OCI-M1 (cell line): ENCODE measurements around the gene C4orf33.
"Not testable (repeated sequence)": the region's sequence is repeated elsewhere in the genome, so short reads cannot be mapped to it uniquely, and the experiment has no call there.

ENCODE experiments used
- DNase-seq: peaks from one replicate; lab custom pipeline; 2025; lab: John Stamatoyannopoulos, UW

C4orf33 gene, protein sequence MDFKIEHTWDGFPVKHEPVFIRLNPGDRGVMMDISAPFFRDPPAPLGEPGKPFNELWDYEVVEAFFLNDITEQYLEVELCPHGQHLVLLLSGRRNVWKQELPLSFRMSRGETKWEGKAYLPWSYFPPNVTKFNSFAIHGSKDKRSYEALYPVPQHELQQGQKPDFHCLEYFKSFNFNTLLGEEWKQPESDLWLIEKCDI

DNA sequence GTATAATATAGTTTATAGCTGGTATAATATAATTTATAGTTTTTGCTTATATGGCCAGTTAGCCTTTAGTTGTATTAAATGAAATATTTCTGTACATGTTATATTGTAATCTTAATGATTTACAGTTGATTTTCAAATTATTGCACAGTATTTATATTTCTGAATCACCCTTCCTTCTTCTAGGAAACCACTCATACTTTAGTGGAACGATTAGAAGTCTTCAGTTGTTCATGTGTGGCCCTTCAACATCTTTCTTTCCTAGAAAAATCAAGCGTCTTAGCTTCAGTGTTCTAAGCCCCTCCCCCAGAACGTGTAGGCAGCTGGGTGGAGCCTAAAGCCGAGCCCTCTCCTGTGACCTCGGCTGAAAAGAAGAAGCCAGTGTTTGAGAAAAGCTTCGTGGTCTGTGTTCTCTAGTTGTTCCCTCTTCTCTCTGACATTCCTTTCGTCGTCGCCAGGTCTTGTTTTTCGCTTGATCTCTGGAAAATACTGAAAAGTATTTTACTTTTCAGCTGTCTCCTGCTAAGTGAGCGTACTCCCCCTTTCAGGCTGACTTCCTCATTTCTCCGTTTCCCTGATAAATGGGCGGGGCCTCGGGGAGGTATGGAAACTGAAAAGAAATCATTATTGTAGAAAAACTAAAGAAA, at the start of gene C4orf33:
Gene C4orf33 (plus strand): TSS at position 342 of the 644 bp plus-strand sequence. CDS start 6,459 bp downstream, outside the sequence.
- DNase-seq: peak; percentile 98

- no peak for DNase-seq
These were observed 36.9 kb upstream of the C4orf33 start for GRCh38 chr4:129059028-129059427.

DNA sequence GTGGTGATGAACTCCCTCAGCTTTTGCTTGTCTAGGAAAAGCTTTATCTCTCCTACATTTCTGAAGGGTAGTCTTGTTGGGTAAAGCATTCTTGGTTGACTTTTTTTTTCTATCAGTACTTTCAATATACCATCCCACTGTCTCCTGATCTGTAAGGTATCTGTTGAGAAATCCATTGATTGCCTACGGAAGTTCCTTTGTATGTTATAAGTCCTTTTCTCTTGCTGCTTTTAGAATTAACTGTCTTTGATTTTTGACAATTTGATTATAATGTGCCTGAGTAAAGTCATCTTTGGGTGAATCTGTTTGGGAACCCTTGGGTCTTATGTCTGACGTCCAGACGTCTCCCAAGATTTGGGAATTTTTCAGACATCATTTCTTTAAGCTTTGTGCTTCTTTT, 33.4 kb upstream of the C4orf33 start:
- no peak for DNase-seq

GRCh38 chr4:129063640-129064039, 32.3 kb upstream of the C4orf33 start:
- DNase-seq: no peak

DNA sequence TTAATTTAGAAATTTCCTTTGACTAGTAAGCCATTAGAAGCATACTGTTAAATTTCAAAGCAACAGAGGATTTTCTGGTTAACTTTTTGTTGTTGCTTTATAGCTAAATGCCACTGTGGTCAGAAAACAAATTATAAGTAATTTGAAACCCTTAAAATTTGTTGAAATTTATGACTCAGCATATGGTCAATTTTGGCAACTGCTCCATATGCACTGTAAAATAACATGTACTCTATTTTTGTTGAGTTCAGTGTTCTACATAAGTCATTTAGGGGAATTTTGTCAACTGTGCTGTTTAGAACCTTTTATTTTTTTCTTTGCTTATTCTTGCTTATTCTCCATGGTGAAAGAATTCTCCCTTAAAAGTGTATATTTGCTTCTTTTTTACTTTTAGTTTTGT, 31.2 kb upstream of the C4orf33 start:
- DNase-seq: no peak

DNA sequence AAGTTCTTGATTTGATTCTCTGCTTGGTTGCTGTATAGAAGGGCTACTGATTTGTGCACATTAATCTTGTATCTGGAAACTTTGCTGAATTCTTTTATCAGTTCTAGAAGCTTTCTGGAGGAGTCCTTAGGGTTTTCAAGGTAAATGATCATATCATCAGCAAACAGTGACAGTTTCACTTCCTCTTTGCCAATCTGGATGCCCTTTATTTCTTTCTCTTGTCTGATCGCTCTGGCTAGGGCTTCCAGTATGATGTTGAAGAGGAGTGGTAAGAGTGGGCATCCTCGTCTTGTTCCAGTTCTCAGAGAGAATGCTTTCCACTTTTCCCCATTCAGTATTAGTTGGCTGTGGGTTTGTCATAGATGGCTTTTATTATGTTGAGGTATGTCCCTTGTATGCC, 26.4 kb upstream of the C4orf33 start:
- not testable (repeated sequence) for DNase-seq

GRCh38 chr4:129077326-129077725, 18.6 kb upstream of the C4orf33 start:
- peak; percentile 83 for DNase-seq

DNA sequence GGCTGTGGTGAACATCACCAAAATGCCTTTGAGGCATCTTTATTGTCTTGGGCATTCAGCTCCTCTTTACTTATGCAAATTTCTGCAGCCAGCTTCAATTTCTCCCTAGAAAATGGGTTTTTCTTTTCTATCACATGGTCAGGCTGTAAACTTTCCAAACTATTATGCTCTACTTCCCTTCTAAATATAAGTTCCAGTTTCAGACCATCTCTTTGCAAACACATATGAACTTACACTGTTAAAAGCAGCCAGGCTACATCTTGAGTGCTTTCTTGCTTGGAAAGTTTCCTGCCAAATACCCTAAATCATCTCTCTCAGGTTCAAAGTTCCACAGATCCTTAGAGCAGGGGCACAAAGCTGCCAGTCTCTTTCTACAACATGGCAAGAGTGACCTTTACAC, 15.8 kb upstream of the C4orf33 start:
- no peak for DNase-seq

- no peak for DNase-seq
These were observed 13.7 kb upstream of the C4orf33 start for GRCh38 chr4:129082302-129082701.

- DNase-seq: no peak
These were observed 10.5 kb upstream of the C4orf33 start for GRCh38 chr4:129085472-129085871.

- DNase-seq: no peak
These were observed 8.4 kb upstream of the C4orf33 start for GRCh38 chr4:129087516-129087915.

DNA sequence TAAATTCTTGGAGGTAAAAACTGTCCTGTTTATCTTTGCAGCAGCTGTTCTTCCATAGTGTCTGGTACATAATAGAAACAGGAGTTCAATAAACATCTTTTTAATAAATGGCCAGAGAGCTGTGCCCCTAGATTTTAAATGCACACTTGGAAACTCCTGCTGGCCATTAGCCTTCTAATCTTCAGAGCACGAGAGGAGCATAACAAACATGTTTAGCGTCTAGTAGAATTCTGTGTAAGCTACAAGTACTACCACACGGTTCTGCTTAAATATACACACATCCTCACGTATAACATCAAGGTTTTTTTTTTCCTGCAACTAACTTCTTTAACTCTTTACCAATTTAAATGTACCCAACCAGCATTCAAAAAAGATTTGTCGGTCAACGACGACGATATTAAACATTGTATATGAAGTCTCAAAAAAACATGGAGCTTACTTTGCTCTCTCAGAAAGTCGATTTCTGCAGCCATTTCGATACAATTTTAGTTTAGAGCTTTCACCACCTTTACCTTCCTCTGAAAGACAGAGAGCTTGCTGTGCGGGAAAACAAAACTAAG, 3.2 kb upstream of the C4orf33 start:
- DNase-seq: peak; percentile 66

- peak; percentile 99 for DNase-seq
These were observed 2.6 kb upstream of the C4orf33 start, which contains the start of gene SCLT1 for GRCh38 chr4:129093191-129093920. SCLT1 (minus strand) TSS chr4:129093539; CDS start chr4:129093103, 436 bp downstream.

- peak; percentile 67 for DNase-seq
These were observed 1.6 kb upstream of the C4orf33 start for GRCh38 chr4:129094347-129094746.

GRCh38 chr4:129098531-129099001, 2.6 kb downstream of the C4orf33 start:
- peak; percentile 91 for DNase-seq

- no peak for DNase-seq
These were observed 14.2 kb downstream of the C4orf33 start for GRCh38 chr4:129109965-129110824.

- no peak for DNase-seq
These were observed 15.0 kb downstream of the C4orf33 start for GRCh38 chr4:129110931-129111330.

DNA sequence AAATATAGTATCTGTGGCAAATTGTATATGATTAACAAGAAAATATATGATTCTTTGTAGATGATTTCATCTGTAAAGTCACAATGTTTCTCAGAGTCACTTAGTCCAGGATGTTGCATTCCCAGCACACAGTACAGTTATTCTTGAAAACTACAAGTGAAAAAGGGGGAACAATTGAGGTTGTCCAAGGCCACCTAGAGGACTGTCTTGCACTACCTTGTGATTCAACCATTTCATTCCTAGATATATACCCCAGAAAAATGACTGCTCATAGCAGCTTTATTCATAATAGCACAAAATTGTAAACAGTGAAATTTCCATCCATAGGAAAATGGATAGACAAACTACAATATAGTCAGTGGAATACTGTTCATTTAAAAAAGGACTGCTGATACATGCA, 16.0 kb downstream of the C4orf33 start:
- DNase-seq: peak; percentile 37

DNA sequence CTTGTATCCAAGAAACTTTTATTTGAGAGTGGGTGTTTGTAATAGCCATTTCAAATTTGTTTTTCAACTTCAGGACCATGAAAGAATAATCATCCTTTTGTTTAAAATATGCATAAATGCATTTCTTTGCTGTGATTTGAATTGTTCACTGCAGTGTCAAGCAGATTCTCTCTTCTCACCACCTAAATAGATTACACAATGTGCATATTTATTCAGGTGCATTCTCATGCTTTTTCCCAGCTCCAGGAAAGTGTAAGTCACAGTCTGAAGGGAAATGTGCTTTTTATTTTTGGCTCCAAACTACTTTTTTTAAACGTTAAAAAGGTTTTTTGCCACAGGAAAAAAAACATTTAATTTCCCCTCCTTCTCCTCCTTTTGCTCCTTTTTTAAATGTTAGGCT, 17.5 kb downstream of the C4orf33 start:
- DNase-seq: no peak

GRCh38 chr4:129113919-129114318, 18.0 kb downstream of the C4orf33 start:
- no peak for DNase-seq

GRCh38 chr4:129117705-129118104, 21.8 kb downstream of the C4orf33 start:
- DNase-seq: no peak

DNA sequence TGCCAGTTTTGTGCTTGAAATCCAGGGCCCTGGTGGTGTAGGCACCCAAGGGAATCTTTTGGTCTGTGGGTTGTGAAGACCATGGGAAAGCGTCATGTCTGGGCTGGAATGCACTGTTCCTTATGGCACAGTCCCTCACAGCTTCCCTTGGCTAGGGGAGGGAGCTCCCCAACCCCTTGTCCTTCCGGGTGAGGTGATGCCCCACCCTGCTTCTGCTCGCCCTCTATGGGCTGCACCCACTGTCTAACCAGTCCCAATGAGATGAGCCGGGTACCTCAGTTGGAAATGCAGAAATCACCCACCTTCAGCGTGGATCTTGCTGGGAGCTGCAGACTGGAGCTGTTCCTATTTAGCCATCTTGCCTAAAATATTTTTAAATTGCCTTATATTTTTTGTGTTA, 30.7 kb downstream of the C4orf33 start:
- not testable (repeated sequence) for DNase-seq
